SK-N-SH (cell line): ENCODE measurements around the gene AK4. TPM values are rescaled to one million over a fixed set of nuclear protein-coding genes. Genes with fewer than 3 reads are reported as not detected.
A peak's percentile ranks its signal among the peaks of the same experiment; 100 is the strongest.

Source experiments
- CTCF ChIA-PET: fragments of 300-600, 350-600 bp; formaldehyde crosslinking; extraction: SDS; loops from one replicate; lab custom pipeline; 2021; lab: Yijun Ruan, JAX
- POLR2A ChIA-PET: fragments of 350-600 bp; sonication (Branson Sonifier 250); formaldehyde crosslinking; extraction: SDS; loops from one replicate; lab custom pipeline; 2020; ENCODE audit warnings: antibody characterized with exemption, inconsistent platforms; lab: Yijun Ruan, JAX
- DNase-seq: peaks from one replicate; pipeline ENCODE4 v3.0.0; 2012
- H2AFZ ChIP-seq: fragments of 200-600 bp; sonication (generic); 2 replicates; pipeline ENCODE4 v1.8.1; 2016; ENCODE audit warnings: antibody characterized with exemption, mild to moderate bottlenecking, low read depth
- H3F3A ChIP-seq: fragments of 200-600 bp; sonication (generic); replicated peaks from 2 replicates; pipeline ENCODE3; 2016; ENCODE audit warnings: antibody characterized with exemption, mild to moderate bottlenecking; ENCODE audit not compliant: insufficient read depth
- H3K27ac ChIP-seq, 2 experiments: fragments of 200-500 bp in 1 of 2; fragments of 200-600 bp in 1 of 2; sonication (Bioruptor generic) in 1 of 2; sonication (generic), shearing (Covaris generic) in 1 of 2; 2 replicates each; pipeline versions ENCODE4 v1.5.1 to v1.6.1; 2014 to 2016; ENCODE audit warnings: low read depth in 2 of 2, inconsistent platforms in 1 of 2, low read length in 1 of 2, mild to moderate bottlenecking in 1 of 2, mixed read lengths in 1 of 2
- H3K27me3 ChIP-seq: fragments of 200-600 bp; sonication (generic), shearing (Covaris generic); 2 replicates; pipeline ENCODE4 v1.6.1; 2016; ENCODE audit warnings: mixed run types; ENCODE audit not compliant: insufficient read depth
- H3K36me3 ChIP-seq, 2 experiments: fragments of 200-500 bp in 1 of 2; fragments of 200-600 bp in 1 of 2; sonication (Bioruptor generic) in 1 of 2; sonication (generic) in 1 of 2; replicated peaks in 1 of 2; 2 replicates each; pipeline versions ENCODE3 to v1.5.1; 2014 to 2016; ENCODE audit warnings: low read length in 1 of 2, mild to moderate bottlenecking in 1 of 2; ENCODE audit not compliant: insufficient read depth in 2 of 2, control insufficient read depth in 1 of 2
- H3K4me1 ChIP-seq, 2 experiments: fragments of 200-500 bp in 1 of 2; fragments of 200-600 bp in 1 of 2; sonication (Bioruptor generic) in 1 of 2; sonication (generic), shearing (Covaris generic) in 1 of 2; 2 replicates each; pipeline versions ENCODE4 v1.5.1 to v1.6.1; 2014 to 2016; ENCODE audit warnings: low read depth in 1 of 2, low read length in 1 of 2, mixed run types in 1 of 2; ENCODE audit not compliant: insufficient read depth in 2 of 2, control insufficient read depth in 1 of 2
- H3K4me2 ChIP-seq: fragments of 200-600 bp; sonication (generic), shearing (Covaris generic); 2 replicates; pipeline ENCODE4 v1.6.1; 2017; ENCODE audit warnings: mixed run types
- H3K4me3 ChIP-seq, 2 experiments: fragments of 200-500 bp in 1 of 2; fragments of 200-600 bp in 1 of 2; sonication (Bioruptor generic) in 1 of 2; sonication (generic), shearing (Covaris generic) in 1 of 2; 2 replicates each; pipeline versions ENCODE4 v1.5.1 to v1.8.1; 2014 to 2016; ENCODE audit warnings: low read depth in 2 of 2, inconsistent platforms in 1 of 2, low read length in 1 of 2, mild to moderate bottlenecking in 1 of 2, mixed read lengths in 1 of 2, moderate library complexity in 1 of 2
- H3K79me2 ChIP-seq: fragments of 200-600 bp; sonication (generic); 2 replicates; pipeline ENCODE4 v1.8.1; 2017; ENCODE audit warnings: mild to moderate bottlenecking; ENCODE audit not compliant: insufficient read depth
- H3K9ac ChIP-seq: fragments of 200-600 bp; sonication (generic); 2 replicates; pipeline ENCODE4 v1.6.1; 2017; ENCODE audit warnings: mixed run types
- H3K9me2 ChIP-seq: fragments of 200-600 bp; sonication (generic); 2 replicates; pipeline ENCODE4 v1.6.1; 2017; ENCODE audit warnings: mixed run types
- H3K9me3 ChIP-seq: fragments of 200-600 bp; sonication (generic); 2 replicates; pipeline ENCODE4 v1.6.1; 2017; ENCODE audit warnings: mixed run types, mild to moderate bottlenecking, moderate library complexity
- H4K20me1 ChIP-seq: fragments of 200-600 bp; sonication (generic); 2 replicates; pipeline ENCODE4 v1.6.1; 2017; ENCODE audit warnings: mild to moderate bottlenecking, mixed run types; ENCODE audit not compliant: insufficient read depth
- CTCF ChIP-seq: fragments of 200-600 bp; sonication (generic); IDR thresholded peaks from 2 replicates; pipeline ENCODE4 v1.6.1; 2017; ENCODE audit warnings: antibody characterized with exemption, mild to moderate bottlenecking, moderate library complexity
- EZH2phosphoT487 ChIP-seq: fragments of 200-600 bp; sonication (generic); IDR thresholded peaks from 2 replicates; pipeline ENCODE4 v1.6.1; 2017; ENCODE audit warnings: low read depth, mixed run types, mild to moderate bottlenecking, antibody characterized with exemption, moderate library complexity, borderline replicate concordance
- FOSL2 ChIP-seq: IDR thresholded peaks from 2 replicates; pipeline ENCODE4 v1.4.0; 2012; ENCODE audit warnings: low read depth, mild to moderate bottlenecking, moderate library complexity, borderline replicate concordance
- GABPA ChIP-seq: IDR thresholded peaks from 2 replicates; pipeline ENCODE4 v1.4.0; 2012; ENCODE audit warnings: low read depth, mild to moderate bottlenecking
- MAX ChIP-seq: IDR thresholded peaks from 2 replicates; pipeline ENCODE4 v1.4.0; 2012; ENCODE audit warnings: low read depth
- MEF2A ChIP-seq: IDR thresholded peaks from 2 replicates; pipeline ENCODE4 v1.4.0; 2012; ENCODE audit warnings: low read depth, borderline replicate concordance
- MXI1 ChIP-seq: IDR thresholded peaks from 2 replicates; pipeline ENCODE4 v1.6.1; 2012; ENCODE audit warnings: mild to moderate bottlenecking, low read depth, low read length, improper control_type of control experiment
- NFIC ChIP-seq: IDR thresholded peaks from 2 replicates; pipeline ENCODE4 v1.4.0; 2012; ENCODE audit warnings: borderline replicate concordance
- NRF1 ChIP-seq: IDR thresholded peaks from 2 replicates; pipeline ENCODE4 v1.6.1; 2012; ENCODE audit warnings: low read depth, mild to moderate bottlenecking, low read length
- POLR2AphosphoS5 ChIP-seq: IDR thresholded peaks from 2 replicates; pipeline ENCODE4 v1.6.1; 2012; ENCODE audit warnings: low read depth, low read length
- RAD21 ChIP-seq: IDR thresholded peaks from 2 replicates; pipeline ENCODE4 v1.6.1; 2012; ENCODE audit warnings: mild to moderate bottlenecking, low read length
- SIN3A ChIP-seq: IDR thresholded peaks from 2 replicates; pipeline ENCODE4 v1.6.1; 2012; ENCODE audit warnings: low read depth, mild to moderate bottlenecking, low read length, moderate library complexity, borderline replicate concordance
- TAF1 ChIP-seq: IDR thresholded peaks from 2 replicates; pipeline ENCODE4 v1.6.1; 2012; ENCODE audit warnings: low read depth, mild to moderate bottlenecking, low read length, moderate library complexity, borderline replicate concordance
- USF1 ChIP-seq: IDR thresholded peaks from 2 replicates; pipeline ENCODE4 v1.4.0; 2012; ENCODE audit warnings: low read depth, borderline replicate concordance
- USF2 ChIP-seq: fragments of 150-350 bp; IDR thresholded peaks from 2 replicates; pipeline ENCODE4 v1.6.1; 2017; ENCODE audit warnings: antibody characterized with exemption, low read length, low read depth, borderline replicate concordance
- WGBS: methylation state at CpG from one replicate; pipeline ENCODE4 v1.1.6; 2017; ENCODE audit warnings: low lambda C conversion rate; 5-methylcytosine and 5-hydroxymethylcytosine counted together
- polyA plus RNA-seq, 3 experiments: library from polyadenylated mRNA; depleted of rRNA; stranded (reverse); fragments of >200 nt; gene quantifications; 2 replicates each; pipeline ENCODE4 v1.2.3, GENCODE V29; 2012

AK4 gene
- polyA plus RNA-seq, 1 of the 3 experiments (the other 2 are of a cell fraction), result 6.4 TPM

- ChIA-PET CTCF (interaction anchor here (0.6 to 3.0 kb wide), 11 partner anchors 9 to 422 kb away, joined by 3 to 24 read pairs (median 4); partner anchors contain the start of gene DNAJC6), POLR2A (interaction anchor here (1.0 to 2.0 kb wide), 6 partner anchors 10 to 154 kb away, joined by 3 to 9 read pairs (median 6); partner anchors contain the start of genes DNAJC6, LEPR and LEPROT)
- Histone ChIP-seq H4K20me1 (no peaks in the 10 kb centered on the region), H3K9me2 (no peaks in the 10 kb centered on the region), H3K79me2 (no peaks in the 10 kb centered on the region), H2AFZ (peak overlapping the region; percentile 69), H3K27me3 (no peaks in the 10 kb centered on the region), H3K36me3 (no peaks in the 10 kb centered on the region), H3K4me2 (peak overlapping the region; percentile 80), H3K4me3 (peak overlapping the region; percentile 50 to 55), H3K4me1 (peaks cover 5% of the 10 kb centered on the region in 2 experiments; a peak in 2 of 4 replicates), H3K27ac (peak overlapping the region in 1 of 2 experiments; percentile 81; a peak in 2 of 4 replicates), H3F3A (no peaks in the 10 kb centered on the region), H3K9ac (no peak overlapping the region), H3K9me3 (no peaks in the 10 kb centered on the region)
- peak; percentile 89 for DNase-seq
- TF ChIP-seq MEF2A (no peak), GABPA (no peak), MXI1 (peak; percentile 97), MAX (peak; percentile 93), NRF1 (no peak), TAF1 (no peak), RAD21 (peak; percentile 45), SIN3A (0 out of 2 replicates have a peak, but pooled peaks have one; percentile 50), NFIC (no peak), USF2 (peak; percentile 14; the same call in 1 of the 2 replicates), CTCF (peak; percentile 42), POLR2AphosphoS5 (no peak), EZH2phosphoT487 (no peak), USF1 (peak; percentile 33; the same call in 1 of the 2 replicates), FOSL2 (no peak)
- 30% methylated on average over 19 of the region's 59 CpGs for WGBS
Observed at GRCh38 chr1:65265651-65266351, 117.8 kb downstream of the AK4 start.
